SK-N-SH (cell line): ENCODE results near the gene CRYBB3.

Source experiments
- SIN3A ChIP-seq: IDR thresholded peaks from 2 replicates; pipeline ENCODE4 v1.6.1; 2012; ENCODE audit warnings: low read depth, mild to moderate bottlenecking, low read length, moderate library complexity, borderline replicate concordance
- TCF12 ChIP-seq: IDR thresholded peaks from 2 replicates; pipeline ENCODE4 v1.4.0; 2012
- TF ChIP-seq, protein P1 (sequence below): fragments of 200-600 bp; sonication (generic); IDR thresholded peaks from 2 replicates; pipeline ENCODE4 v1.6.1; 2017; ENCODE audit warnings: antibody characterized with exemption, mild to moderate bottlenecking, moderate library complexity

DNA sequence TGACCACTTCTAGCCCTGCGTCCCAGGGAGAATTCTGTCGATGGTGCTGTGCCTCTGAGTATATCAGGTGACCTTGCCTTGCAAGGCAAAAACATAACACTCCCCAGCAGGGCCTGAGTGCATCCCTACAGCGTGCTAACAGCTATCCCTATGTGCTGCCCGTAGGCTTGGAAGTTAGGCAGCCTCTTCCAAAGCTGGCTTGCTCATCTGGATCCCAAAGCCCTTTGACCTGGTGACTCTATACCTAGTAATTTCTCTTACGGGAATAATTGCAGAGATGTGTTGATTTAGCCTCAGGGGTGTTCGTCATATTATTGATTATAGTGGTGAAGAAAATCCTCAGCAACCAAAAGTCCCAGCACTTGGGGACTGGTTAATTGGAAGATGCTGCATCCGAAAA, 32.6 kb upstream of the CRYBB3 start:
- TF ChIP-seq TCF12 (no peak), SIN3A (no peak)
- TF ChIP-seq, protein P1, sequence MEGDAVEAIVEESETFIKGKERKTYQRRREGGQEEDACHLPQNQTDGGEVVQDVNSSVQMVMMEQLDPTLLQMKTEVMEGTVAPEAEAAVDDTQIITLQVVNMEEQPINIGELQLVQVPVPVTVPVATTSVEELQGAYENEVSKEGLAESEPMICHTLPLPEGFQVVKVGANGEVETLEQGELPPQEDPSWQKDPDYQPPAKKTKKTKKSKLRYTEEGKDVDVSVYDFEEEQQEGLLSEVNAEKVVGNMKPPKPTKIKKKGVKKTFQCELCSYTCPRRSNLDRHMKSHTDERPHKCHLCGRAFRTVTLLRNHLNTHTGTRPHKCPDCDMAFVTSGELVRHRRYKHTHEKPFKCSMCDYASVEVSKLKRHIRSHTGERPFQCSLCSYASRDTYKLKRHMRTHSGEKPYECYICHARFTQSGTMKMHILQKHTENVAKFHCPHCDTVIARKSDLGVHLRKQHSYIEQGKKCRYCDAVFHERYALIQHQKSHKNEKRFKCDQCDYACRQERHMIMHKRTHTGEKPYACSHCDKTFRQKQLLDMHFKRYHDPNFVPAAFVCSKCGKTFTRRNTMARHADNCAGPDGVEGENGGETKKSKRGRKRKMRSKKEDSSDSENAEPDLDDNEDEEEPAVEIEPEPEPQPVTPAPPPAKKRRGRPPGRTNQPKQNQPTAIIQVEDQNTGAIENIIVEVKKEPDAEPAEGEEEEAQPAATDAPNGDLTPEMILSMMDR, result no peak
